GM19452 (cell line): Measurements from ENCODE around the gene ACAD8.
"Not testable (repeated sequence)": the region's sequence is repeated elsewhere in the genome, so short reads cannot be mapped to it uniquely, and the experiment has no call there.

ENCODE experiments used
- ATAC-seq: cut with Tn5 transposase; IDR thresholded peaks from one replicate; pipeline ENCODE4 v1.9.1; 2021; ENCODE audit not compliant: unreplicated experiment

Gene ACAD8

DNA sequence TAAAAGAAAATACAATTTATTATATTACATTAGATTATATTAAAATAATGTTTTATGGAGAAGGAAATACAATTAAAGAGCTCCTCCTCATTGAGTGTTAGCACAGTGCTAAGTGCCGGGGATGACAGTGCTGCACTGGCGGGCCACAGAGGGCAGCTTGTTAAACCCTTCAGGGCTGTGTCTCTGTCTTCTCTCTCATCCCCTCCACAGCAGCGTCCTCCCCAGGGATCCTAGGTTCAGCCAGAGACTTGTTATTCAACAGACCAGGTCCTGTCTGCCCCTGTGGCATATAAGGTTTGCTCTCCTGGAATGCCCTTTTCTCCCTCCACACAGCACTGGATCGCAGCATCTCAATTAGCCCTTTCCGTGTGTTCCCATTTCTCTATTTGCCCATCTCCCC is 14.4 kb upstream of the ACAD8 start:
- no peak for ATAC-seq

DNA sequence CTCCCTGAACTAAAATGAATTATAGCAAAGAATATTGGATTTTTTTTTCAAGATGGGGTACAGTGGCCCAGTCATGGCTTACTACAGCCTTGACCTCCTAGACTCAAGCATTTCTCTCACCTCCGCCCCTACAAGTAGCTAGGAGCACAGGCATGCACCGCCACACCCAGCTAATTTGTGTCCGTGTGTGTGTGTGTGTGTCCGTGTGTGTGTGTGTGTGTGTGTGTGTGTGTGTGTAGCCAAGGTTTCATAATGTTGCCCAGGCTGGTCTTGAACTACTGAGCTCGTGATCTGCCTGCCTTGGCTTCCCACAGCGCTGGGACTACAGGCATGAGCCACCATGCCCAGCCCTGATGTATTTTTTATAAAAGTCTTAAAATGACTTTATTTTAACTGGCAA is 12.8 kb upstream of the ACAD8 start:
- ATAC-seq: no peak

DNA sequence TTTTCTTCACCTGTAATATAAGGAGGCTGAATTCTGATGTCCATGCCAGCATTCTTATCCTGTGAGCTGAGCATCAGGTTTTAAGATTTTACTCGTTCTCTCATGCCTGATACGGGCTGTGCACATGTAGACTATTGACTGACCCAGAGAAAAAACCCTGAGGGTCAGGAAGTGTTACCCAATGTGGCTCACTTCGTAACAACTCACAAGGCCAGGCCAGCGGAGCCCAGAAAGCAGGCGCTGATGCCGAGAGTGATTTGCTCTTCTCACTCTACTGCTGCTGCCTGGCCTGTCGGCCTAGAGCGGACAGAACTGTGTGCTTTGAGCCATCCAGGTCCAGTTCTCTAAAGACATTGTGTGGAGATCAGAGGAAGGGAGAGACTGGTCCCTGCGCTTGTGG is 11.0 kb upstream of the ACAD8 start:
- no peak for ATAC-seq

DNA sequence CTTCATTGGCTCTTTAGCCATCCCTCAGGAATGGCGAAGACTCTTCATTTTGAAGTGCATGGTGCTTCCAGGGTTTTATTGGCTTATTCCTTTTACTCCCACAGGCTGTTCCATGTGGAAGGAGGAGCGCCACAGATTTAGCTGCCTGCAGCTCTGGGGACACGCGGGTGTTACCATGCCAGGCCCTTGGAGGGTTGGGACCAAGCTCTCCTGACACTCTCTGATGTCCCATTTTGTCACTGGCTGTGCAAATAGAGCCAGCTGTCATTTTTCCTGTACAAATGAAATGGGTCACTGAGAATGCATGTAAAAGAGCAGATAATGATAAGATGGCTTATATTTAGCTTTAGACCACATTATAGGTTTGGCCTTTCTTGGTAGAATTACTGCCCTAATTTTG is 9.5 kb upstream of the ACAD8 start:
- ATAC-seq: no peak

DNA sequence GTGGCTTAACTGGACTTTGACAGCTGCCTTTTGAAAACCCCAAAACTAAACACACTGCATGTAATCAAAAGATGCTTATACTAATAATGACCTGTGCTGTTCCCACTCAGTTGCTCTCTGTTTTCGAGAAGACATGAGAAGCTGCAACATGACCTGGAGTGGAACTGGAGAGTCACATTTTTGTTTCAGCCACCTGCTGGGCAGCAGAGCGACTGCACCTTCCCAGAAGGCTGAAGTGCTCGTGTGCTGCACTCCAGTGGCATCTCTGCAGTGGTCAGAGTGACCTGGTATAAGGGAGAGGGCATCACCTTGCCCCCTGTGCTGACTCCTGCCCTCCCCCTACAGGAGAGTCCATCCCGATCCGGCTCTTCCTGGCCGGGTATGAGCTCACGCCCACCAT is 8.8 kb upstream of the ACAD8 start:
- peak; percentile 80 for ATAC-seq

DNA sequence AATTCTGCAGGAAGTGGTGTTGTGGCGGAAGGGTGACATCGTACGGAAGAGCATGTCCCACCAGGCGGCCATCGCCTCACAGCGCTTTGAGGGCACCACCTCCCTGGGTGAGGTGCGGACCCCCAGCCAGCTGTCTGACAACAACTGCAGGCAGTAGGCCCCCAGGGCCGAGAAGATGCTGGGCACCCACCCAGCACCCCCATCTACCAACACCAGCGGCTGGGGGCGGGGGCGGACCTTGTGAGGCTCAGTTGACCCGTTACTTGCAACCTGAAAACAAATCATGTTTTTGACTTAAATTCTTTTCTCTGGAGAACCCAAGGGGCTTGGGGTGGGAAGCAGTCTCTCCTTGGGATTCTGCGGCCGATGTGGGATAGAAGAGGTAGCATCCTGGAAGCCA is 7.9 kb upstream of the ACAD8 start:
- no peak for ATAC-seq

DNA sequence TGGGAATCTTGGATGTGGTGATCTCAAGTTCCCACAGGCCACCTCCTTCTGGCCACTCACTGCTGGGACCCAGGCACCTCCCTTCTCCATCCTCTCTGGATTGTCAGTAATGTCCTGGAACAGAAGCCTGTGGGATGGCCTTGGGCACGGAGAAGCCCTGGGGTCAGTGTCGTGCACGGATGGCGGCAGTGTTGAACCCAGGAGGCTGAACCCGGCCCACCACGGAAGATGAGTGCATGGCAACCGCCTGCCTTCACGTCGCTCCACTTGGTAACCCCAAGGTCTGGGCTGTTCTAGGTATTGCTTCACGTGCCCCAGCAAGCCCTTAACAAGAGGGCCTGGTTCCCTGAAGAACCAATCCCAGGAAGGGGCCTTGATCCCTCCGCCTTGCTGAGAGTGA is 7.3 kb upstream of the ACAD8 start:
- ATAC-seq: no peak

DNA sequence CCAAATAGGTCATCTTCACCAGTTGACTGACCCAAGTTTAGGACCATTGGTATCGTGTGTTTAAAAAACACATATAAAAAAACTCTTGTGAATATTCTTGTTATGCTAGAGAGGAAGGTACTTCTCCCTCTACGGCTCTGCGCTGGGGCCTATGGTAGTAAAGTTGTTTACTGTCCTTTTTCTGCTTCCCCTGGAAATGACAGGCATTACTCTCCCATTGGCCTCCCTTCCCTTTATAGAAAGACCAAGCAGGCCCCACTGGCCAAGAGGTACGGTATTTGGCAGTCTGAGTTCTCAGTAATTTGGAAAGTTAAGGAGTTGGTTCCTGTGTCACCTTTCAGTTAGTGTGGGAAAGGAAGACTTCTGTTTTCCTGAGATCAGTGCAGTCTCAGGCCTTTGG is 6.7 kb upstream of the ACAD8 start:
- ATAC-seq: no peak

DNA sequence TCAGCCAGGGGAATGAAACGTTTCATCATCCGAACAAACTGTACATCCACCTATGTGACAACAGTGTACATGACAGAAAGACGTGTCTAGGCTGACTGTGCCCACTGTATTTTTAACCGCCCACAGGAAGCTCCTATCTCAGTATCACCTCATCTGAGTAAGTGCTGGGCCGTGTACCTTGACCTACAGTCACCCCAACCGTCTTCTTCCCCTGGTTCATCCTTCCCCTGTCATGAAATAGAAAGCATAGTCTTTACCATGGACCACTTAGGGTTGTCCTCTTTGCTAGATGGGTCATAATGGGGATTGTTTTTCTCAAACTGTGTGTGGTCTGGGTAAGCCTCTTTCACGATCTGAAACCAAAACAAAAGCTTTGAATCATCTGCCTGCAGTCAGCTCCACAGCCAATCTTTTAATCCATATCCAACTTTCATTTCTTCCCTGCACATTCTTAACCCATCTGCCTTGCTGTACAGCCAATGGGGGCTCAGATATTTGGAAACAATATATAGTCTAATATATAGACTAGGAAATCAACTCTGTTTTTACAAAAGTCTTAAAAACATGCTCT is 4.4 kb upstream of the ACAD8 start:
- ATAC-seq: no peak

DNA sequence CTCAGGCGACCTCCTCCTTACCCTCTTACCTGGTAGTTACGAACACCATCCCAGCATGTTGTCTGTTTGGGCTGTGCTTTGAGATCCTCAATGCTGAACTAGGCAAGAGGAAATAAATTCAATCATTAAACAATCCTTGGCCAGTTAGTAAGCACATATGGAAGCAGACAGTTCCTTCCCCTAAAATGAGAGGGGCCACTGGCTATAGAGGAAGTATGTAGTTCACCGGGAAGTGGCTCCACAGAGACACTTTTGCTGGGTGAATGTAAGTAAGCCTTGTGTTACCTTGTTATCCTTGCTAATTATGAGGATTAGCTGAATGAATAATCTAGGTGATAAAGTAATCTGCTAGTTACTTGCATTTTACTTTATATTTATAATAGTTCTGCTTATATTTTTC is 3.1 kb upstream of the ACAD8 start:
- no peak for ATAC-seq

DNA sequence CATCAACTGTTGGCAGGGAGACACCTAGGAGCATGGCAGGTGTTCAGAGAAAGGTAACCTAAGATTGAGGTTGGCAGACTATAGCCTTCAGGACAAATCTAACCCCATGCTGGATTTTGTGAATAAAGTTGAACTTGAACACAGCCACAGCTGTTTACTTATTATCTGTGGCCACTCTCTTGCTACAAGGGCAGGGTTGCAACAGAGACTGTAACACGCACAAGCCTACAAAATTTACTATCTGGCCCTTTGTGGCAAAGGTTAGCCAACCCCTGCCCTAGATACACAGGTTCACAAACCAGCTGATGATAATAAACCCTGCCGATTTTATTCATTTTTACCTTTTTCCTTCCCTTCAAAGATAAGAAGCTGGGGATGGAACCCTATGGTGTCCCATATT is 2.7 kb upstream of the ACAD8 start:
- no peak for ATAC-seq

DNA sequence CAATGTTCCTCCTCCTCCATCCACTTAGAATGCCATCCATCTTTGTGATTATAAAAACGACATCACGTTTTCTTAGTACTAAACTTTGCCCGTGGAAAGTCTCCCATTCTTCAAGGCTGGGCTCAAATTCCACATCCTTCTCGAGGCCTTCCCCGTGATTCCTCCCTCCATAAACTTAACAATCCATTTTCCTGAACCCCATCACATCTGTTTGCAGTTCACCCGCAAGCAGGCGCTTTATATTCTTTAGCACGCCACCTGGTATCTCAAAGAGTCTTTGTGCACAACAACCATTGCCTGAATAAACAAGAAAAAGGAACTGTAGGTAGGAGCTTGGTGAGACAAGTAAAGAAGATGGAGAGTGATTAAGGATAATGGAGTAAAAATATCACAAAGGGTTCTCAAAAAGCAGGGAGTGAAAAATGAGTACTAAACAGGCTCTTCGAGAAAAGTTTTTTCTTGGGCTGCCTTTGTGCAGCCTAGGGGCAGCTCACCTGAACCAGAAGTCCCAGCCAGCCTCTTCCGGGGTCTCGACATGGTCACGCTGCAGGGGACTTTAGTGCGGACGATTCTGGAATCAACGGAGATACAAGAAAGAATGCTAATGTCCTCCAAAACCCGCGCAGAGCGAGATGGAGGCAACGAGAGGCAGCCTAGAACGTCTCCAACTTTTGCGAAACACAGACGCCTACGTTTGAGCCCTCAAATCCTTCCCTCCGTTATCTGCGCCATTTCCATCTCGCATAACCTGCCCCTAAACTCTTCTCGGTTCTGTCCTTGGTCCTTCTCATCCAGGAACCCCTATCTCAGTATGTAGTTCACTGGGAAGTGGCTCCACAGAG is 801 bp upstream of the ACAD8 start:
- ATAC-seq: no peak

DNA sequence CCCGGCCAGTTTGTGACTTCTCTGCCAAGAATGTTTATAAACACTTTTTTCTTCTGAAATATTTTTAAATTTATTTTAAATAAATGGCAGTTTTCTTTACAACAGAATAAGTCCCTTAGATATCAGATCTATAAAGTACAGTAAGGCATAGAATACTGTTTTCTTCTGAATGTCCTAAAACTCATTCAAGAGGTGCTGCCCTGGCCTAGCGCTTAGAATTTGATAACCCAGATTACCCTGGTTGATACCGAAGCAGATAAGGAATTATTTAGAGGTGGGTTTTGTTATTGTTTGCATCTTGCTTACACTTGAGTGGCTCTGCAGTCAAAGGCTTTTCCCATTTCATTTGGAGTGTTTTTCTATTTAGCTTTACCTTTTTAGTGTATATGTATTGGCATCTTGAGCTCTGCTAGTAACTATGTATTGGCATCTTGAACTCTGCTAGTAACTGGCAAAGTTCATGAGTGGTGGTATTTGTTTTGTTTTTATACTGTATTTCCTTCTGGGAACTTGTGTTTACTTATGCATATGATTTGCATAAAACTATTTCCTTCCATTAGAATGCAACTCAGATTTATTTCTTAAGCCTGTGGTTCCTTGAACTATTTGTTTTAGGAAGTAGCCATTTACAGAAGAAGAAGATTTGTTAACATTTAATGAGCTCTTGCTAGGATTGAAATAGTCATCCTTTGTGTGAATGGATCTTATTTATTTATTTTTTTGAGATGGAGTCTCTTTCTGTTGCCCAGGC is 1.2 kb downstream of the ACAD8 start:
- ATAC-seq: no peak

DNA sequence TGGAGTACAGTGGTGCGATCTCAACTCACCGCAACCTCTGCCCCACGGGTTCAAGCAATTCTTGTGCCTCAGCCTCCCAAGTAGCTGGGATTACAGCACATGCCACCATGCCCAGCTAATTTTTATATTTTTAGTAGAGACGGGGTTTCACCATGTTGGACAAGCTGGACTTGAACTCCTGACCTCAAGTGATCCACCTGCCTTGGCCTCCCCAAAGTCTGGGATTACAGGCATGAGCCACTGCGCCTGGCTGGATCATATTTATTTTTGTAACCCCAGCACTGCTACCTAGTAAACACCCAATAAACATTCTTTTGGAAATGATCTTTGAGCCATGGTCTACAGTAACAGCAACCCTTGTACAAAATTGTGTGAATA is 1.8 kb downstream of the ACAD8 start:
- ATAC-seq: not testable (repeated sequence)

DNA sequence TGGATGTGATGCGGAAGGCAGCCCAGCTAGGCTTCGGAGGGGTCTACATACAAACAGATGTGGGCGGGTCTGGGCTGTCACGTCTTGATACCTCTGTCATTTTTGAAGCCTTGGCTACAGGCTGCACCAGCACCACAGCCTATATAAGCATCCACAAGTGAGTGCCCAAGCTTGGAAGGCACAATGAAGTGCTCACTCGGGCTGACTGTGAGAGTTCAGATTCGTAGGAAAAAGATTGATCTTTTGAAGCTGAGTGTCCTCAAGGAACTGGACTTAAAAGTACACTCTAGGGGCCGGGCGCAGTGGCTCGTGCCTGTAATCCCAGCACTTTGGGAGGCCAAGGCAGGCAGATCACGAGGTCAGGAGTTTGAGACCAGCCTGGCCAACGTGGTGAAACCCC is 3.7 kb downstream of the ACAD8 start:
- no peak for ATAC-seq

DNA sequence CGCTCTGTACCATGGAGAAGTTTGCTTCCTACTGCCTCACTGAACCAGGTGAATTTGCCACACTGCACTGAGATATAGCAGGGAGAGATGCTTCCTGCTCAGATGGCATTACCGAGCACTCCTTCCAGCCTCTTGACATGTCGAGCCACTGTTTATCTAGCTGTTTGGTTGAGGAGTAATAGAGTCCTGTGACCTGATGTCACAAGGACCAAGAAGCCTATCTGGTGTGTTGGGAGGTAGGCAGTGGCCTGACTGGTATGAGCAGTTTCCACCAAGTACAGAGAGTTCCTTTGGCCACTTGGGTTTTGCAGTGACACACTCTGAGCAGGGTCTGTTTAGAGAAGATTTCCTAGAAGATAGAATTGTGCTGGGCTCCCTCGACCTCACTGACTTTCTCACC is 5.2 kb downstream of the ACAD8 start:
- no peak for ATAC-seq

DNA sequence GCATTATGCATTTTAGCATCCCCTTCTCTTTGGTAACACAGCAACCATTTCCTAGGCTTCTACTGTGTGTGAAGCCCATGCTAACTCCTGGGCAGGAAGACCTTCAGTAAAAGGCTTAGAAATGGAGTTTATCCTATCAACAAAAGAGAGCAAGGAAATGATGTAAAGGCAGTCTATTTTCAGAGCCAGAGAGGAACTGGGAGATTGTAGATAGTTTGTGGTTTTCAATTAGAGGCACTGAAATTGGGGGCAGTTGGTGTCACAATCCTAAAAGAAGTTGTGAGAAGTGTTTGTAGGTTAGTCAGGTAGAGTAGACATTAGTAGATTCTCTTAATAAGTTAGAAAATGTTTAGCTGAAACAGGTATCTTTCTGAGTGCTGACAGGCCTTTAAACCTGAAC is 7.1 kb downstream of the ACAD8 start:
- no peak for ATAC-seq

DNA sequence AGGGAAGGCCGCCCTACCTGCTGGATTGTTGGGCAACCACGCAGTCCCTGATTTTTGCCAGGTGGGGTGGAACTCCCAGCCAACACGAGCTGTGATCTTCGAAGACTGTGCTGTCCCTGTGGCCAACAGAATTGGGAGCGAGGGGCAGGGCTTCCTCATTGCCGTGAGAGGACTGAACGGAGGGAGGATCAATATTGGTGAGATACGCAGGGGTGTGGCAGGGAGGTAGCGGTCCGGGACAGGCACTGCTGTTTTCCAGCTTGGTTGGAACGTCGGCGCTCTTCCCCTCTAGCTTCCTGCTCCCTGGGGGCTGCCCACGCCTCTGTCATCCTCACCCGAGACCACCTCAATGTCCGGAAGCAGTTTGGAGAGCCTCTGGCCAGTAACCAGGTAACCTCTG is 7.6 kb downstream of the ACAD8 start:
- ATAC-seq: no peak

DNA sequence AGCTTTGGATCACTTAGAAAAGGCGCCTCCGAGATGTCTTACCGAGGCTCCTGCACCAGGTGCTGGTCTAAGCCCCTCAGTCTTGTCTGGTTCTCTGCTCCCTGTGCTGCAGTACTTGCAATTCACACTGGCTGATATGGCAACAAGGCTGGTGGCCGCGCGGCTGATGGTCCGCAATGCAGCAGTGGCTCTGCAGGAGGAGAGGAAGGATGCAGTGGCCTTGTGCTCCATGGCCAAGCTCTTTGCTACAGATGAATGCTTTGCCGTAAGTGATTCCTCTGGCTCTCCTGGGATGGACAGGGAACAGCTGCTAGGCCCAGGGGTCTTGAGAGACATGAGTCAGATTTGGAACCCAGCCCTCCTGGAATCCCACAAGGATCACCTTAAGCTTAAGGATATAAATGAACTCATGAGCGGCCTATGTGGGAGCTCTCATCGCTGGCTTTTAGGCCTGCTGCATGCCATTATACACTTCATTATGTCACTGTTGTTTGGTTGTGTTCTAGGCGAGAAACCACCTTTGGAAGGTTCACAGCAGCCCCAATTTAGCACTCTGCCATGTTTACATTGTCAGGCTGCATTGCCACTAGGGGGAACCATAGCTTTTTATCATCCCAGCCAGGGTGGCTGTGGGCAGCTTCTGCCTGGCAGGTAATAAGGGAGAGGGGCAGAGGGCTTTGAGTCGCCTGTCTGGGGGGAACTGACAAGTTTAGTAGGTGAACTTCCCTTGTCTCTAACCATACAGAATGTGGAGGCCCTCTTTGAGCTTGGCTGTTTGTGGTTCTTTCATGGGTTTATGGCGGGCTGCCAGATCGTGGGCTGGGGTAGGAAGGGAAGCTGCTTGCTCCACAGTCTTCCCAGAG is 8.5 kb downstream of the ACAD8 start:
- ATAC-seq: no peak

DNA sequence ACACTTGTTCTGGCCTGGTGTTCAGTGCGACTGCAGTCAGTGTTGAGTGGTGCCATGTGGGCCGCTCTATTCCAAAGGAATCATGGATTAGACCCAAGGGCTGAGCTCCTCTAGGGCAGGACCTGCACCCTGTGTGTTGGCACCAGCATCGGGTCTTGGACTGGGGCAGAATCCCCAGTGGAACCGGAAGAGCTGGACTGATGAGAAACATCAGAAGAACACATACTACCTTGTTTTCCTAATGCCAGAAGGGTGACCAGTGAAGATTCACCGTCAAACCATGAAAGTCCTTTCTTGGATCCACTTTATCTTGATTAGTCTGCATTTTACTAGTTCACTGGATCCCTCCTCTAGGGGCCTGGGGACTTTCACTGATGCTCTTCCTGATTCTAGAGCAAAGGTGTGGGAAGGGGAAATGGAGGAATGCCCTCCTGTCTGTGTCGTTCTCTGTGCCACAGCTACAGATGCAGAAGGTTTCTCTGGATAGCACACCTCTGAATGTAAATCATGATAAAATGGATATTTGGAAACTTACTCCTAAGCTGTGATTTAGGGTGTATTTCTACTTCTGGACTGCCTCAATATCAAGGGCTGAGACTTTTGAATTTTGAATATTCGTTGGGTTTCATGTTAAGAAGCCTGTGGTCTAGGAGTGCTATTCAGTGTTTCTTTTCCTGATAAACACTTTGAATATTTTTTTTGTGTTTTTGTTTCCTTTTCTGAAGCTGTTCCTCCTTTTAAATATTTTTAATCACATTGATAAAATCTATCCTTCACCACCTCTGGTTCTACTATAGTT is 11.8 kb downstream of the ACAD8 start:
- ATAC-seq: no peak

DNA sequence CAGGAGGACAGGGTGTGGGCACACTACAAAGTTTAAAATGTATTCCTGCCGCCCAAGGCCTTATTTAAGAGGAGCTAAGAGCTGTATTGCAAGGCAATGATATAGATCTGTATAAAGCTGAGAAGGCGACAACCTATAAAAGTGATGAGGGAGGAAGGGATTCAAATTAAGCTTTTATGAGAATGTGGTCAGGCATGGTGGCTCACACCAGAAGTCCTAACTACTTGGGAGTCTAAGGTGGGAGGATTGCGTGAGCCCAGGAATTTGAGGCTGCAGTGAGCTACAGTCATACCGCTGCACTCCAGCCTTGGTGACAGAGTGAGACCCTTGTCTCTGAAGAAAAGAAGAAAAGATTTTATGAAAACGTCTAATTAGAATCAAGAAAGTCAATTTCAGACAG is 13.1 kb downstream of the ACAD8 start:
- no peak for ATAC-seq
